Uterus (tissue), 2 donors: Measurements from ENCODE around the gene TRAF3.

Experiments
- CTCF ChIP-seq, 4 experiments: fragments of 200-600 bp in 2 of 4; fragments of 450-650 bp in 2 of 4; sonication (generic) in 2 of 4; IDR thresholded peaks; one replicate each; pipeline ENCODE4 v1.5.1; 2016 to 2019; ENCODE audit warnings: antibody characterized with exemption in 4 of 4, mild to moderate bottlenecking in 2 of 4, moderate library complexity in 1 of 4
- POLR2A ChIP-seq, 2 donors: fragments of 450-650 bp; IDR thresholded peaks; one replicate each; pipeline ENCODE4 v1.6.1; 2016; ENCODE audit warnings: antibody characterized with exemption in 2 of 2, mild to moderate bottlenecking in 1 of 2, moderate library complexity in 1 of 2

- TF ChIP-seq CTCF (IDR thresholded peaks at IDR 0.05), result no peak
- TF ChIP-seq POLR2A (IDR thresholded peaks at IDR 0.05), result no peak
These were observed 170.3 kb downstream of the TRAF3 start for GRCh38 chr14:102947321-102948103.
